K562 (cell line): ENCODE results near the gene PIH1D1. TPM values are rescaled to one million over a fixed set of nuclear protein-coding genes. Genes with fewer than 3 reads are reported as not detected.

Experiments
- ARID1B ChIP-seq: fragments of 450-650 bp; IDR thresholded peaks from 2 replicates; pipeline ENCODE4 v1.6.1; 2016; ENCODE audit warnings: antibody characterized with exemption, mild to moderate bottlenecking, inconsistent platforms
- BRD9 ChIP-seq: fragments of 450-650 bp; IDR thresholded peaks from 2 replicates; pipeline ENCODE4 v1.6.1; 2018; ENCODE audit warnings: low read depth; ENCODE audit not compliant: partially characterized antibody
- CHD1 ChIP-seq: fragments of 200-600 bp; sonication (generic); IDR thresholded peaks from one replicate; pipeline ENCODE4 v1.6.1; 2012; ENCODE audit warnings: mild to moderate bottlenecking, moderate library complexity, low read length, inconsistent platforms
- HNRNPUL1 ChIP-seq: fragments of 200-400 bp; formaldehyde crosslinking; IDR thresholded peaks from 2 replicates; pipeline ENCODE4 v1.6.1; 2017; ENCODE audit warnings: low read length
- KAT2B ChIP-seq: IDR thresholded peaks from one replicate; pipeline ENCODE4 v1.6.1; 2012; ENCODE audit warnings: low read depth, mild to moderate bottlenecking, control low read depth, inconsistent platforms, low read length, moderate library complexity
- KAT8 ChIP-seq: fragments of 450-650 bp; IDR thresholded peaks from 2 replicates; pipeline ENCODE4 v1.6.1; 2016; ENCODE audit warnings: low read depth, mild to moderate bottlenecking
- KDM2B ChIP-seq: fragments of 250-450 bp; sonication (Bioruptor Pico); IDR thresholded peaks from 2 replicates; pipeline ENCODE4 v1.8.0; 2021; ENCODE audit warnings: mild to moderate bottlenecking, moderate library complexity
- MAFF ChIP-seq: IDR thresholded peaks from 2 replicates; pipeline ENCODE4 v1.6.1; 2012; ENCODE audit warnings: low read length, improper control_type of control experiment
- MAFG ChIP-seq: fragments of 450-650 bp; conservative IDR thresholded peaks from 2 replicates; pipeline ENCODE4 v1.6.1; 2016; ENCODE audit warnings: missing genetic modification characterization, missing compliant biosample characterization
- MCM5 ChIP-seq: fragments of 450-650 bp; IDR thresholded peaks from 2 replicates; pipeline ENCODE4 v1.6.1; 2016; ENCODE audit warnings: low read depth
- MCM7 ChIP-seq, 2 experiments: fragments of 450-650 bp; IDR thresholded peaks; 2 replicates each; pipeline ENCODE4 v1.6.1; 2016 to 2018
- POLR2H ChIP-seq: IDR thresholded peaks from 2 replicates; pipeline ENCODE4 v1.6.1; 2016; ENCODE audit warnings: missing genetic modification characterization, low read depth, mild to moderate bottlenecking, control low read depth, missing compliant biosample characterization, moderate library complexity
- POLR3A ChIP-seq: IDR thresholded peaks from 2 replicates; pipeline ENCODE4 v1.6.1; 2011; ENCODE audit warnings: borderline replicate concordance, mild to moderate bottlenecking, moderate library complexity; ENCODE audit not compliant: insufficient read length, insufficient read depth; ENCODE audit errors: extremely low read depth
- SIN3A ChIP-seq, 2 experiments: fragments of 150-350 bp in 1 of 2; IDR thresholded peaks; 2 replicates each; pipeline ENCODE4 v1.6.1; 2011 to 2016; ENCODE audit warnings: borderline replicate concordance in 2 of 2, low read depth in 2 of 2, low read length in 2 of 2, mild to moderate bottlenecking in 2 of 2, moderate library complexity in 2 of 2; ENCODE audit not compliant: control insufficient read depth in 1 of 2
- SMARCA5 ChIP-seq: fragments of 450-650 bp; IDR thresholded peaks from 2 replicates; pipeline ENCODE4 v1.6.1; 2016
- TCF7L2 ChIP-seq: fragments of 150-350 bp; IDR thresholded peaks from 2 replicates; pipeline ENCODE4 v1.6.1; 2016; ENCODE audit warnings: low read depth, mild to moderate bottlenecking, low read length, moderate library complexity
- YY1 ChIP-seq, 3 experiments: IDR thresholded peaks; 2 replicates each; pipeline ENCODE4 v1.6.1; 2011; ENCODE audit warnings: low read length in 2 of 3, mild to moderate bottlenecking in 2 of 3, moderate library complexity in 2 of 3, borderline replicate concordance in 1 of 3, control low read depth in 1 of 3, low read depth in 1 of 3; ENCODE audit not compliant: insufficient read depth in 3 of 3, insufficient replicate concordance in 2 of 3, control insufficient read depth in 1 of 3, insufficient read length in 1 of 3; ENCODE audit errors: extremely low read depth in 1 of 3
- ZBTB8A ChIP-seq: fragments of 450-650 bp; IDR thresholded peaks from 2 replicates; pipeline ENCODE4 v1.6.1; 2018; ENCODE audit warnings: mild to moderate bottlenecking, moderate library complexity; ENCODE audit not compliant: partially characterized antibody
- ZNF695 ChIP-seq: fragments of 450-650 bp; formaldehyde crosslinking; IDR thresholded peaks from 2 replicates; pipeline ENCODE4 v1.4.0; 2020; ENCODE audit warnings: mild to moderate bottlenecking, moderate library complexity
- ZNF707 ChIP-seq: fragments of 250-450 bp; sonication (Bioruptor Pico); conservative IDR thresholded peaks from 2 replicates; pipeline ENCODE4 v1.8.0; 2022; ENCODE audit warnings: inconsistent platforms, mild to moderate bottlenecking, moderate library complexity
- polyA plus RNA-seq, 8 experiments: library from polyadenylated mRNA; depleted of rRNA in 4 of 8; stranded (reverse) in 5 of 8; unstranded in 3 of 8; fragments of >200 nt; fragmentation: Nextera tagmentation in 2 of 8; fragmentation: Illumina TruSeq in 1 of 8; extraction: Ambion mirVana in 2 of 8; extraction: Trizol in 1 of 8; gene quantifications; 2 replicates each; pipeline versions ENCODE4 v1.2.1 to v1.2.3, GENCODE V29; 2011 to 2014; ENCODE audit warnings: inconsistent platforms in 1 of 8, missing spikeins in 1 of 8
- total RNA-seq, 7 experiments: library from RNA; depleted of rRNA in 6 of 7; stranded (reverse); fragments of >200 nt in 6 of 7; fragmentation: Illumina TruSeq in 2 of 7; extraction: Trizol in 2 of 7; gene quantifications; 2 replicates each; pipeline versions ENCODE4 v1.2.1 to v1.2.3, GENCODE V29; 2011 to 2021; ENCODE audit warnings: low replicate concordance in 1 of 7
- TF ChIP-seq, protein P1 (sequence below), 2 experiments: fragments of 450-650 bp; IDR thresholded peaks; 2 replicates each; pipeline ENCODE4 v1.6.1; 2016
- TF ChIP-seq, protein P2 (sequence below), 2 experiments: fragments of 450-650 bp in 1 of 2; IDR thresholded peaks; 2 replicates each; pipeline ENCODE4 v1.6.1; 2011 to 2017; ENCODE audit warnings: low read depth in 2 of 2, antibody characterized with exemption in 1 of 2, borderline replicate concordance in 1 of 2, low read length in 1 of 2, mild to moderate bottlenecking in 1 of 2, mixed read lengths in 1 of 2; ENCODE audit not compliant: control insufficient read depth in 1 of 2

Gene PIH1D1
- total and polyA plus RNA-seq, 9 of the 15 experiments (the other 6 are each of a cell fraction or from before 2014, with no cell fraction given) = 26.5 to 224 (median 137) TPM

DNA sequence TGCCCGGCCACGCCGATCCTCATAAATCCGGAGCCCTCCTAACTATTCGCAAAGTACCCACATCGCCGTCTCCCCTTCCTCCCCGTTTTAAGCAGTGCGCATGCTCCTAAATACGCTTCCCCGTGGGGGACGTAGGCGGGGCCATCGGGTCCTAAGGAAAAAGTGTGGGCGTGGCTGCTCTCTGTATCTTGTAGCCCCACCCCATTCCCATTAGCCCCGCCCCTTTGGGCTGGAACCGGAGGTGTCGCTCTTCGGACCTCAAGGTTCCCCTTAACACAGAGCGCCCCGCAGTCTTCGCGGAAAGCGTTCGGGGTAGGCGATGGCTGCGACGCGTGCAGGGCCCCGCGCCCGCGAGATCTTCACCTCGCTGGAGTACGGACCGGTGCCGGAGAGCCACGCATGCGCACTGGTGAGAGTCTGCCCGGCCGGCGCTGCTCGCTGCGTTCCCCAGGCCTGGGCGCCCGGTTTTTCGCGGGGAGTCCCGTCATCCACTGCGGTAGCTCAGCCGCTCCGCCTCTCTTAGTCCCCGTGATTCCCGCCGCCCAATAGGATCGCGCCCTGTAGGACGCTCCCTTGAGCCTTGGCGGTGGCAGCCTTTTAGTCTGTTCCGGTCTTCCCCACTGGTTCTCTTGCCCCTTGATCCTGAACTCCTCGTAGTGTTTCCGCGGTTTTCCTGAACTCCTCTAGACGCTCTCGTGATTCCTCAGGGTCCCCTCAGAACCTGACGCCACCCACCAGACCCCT, 1.6 kb upstream of the PIH1D1 start, which contains the start of gene ALDH16A1 (continued):
- TF ChIP-seq, protein P1, sequence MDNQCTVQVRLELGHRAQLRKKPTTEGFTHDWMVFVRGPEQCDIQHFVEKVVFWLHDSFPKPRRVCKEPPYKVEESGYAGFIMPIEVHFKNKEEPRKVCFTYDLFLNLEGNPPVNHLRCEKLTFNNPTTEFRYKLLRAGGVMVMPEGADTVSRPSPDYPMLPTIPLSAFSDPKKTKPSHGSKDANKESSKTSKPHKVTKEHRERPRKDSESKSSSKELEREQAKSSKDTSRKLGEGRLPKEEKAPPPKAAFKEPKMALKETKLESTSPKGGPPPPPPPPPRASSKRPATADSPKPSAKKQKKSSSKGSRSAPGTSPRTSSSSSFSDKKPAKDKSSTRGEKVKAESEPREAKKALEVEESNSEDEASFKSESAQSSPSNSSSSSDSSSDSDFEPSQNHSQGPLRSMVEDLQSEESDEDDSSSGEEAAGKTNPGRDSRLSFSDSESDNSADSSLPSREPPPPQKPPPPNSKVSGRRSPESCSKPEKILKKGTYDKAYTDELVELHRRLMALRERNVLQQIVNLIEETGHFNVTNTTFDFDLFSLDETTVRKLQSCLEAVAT (IDR thresholded peaks at IDR 0.05) = peak; percentile 41 to 81; a peak in 2 of 4 replicates
- peak in 2 of 3 experiments; percentile 28 to 64 for TF ChIP-seq YY1 (IDR thresholded peaks at IDR 0.05; ENCODE audit: borderline replicate concordance in 1 of 3, control insufficient read depth in 1 of 3, extremely low read depth in 1 of 3, insufficient read depth in 3 of 3, insufficient read length in 1 of 3, insufficient replicate concordance in 2 of 3, low read depth in 1 of 3, low read length in 2 of 3)
- TF ChIP-seq SMARCA5 = no peak
- TF ChIP-seq ZNF707 = no peak
- no peak for TF ChIP-seq BRD9
- TF ChIP-seq KDM2B (CRISPR knock-in tag) = no peak
- TF ChIP-seq HNRNPUL1 = no peak
- TF ChIP-seq POLR3A = peak; percentile 2
- no peak for TF ChIP-seq KAT2B
- TF ChIP-seq ZBTB8A = no peak
- no peak for TF ChIP-seq CHD1
- no peak for TF ChIP-seq MAFF
- peak in 1 of 2 experiments; percentile 45; a peak in 1 of 4 replicates for TF ChIP-seq SIN3A (IDR thresholded peaks at IDR 0.05; ENCODE audit: borderline replicate concordance in 2 of 2, control insufficient read depth in 1 of 2, low read depth in 2 of 2, low read length in 2 of 2)
- TF ChIP-seq POLR2H = peak; percentile 97
- TF ChIP-seq MCM5 = no peak
- TF ChIP-seq MCM7 (IDR thresholded peaks at IDR 0.05) = no peak
- TF ChIP-seq TCF7L2 = no peak; the same call in 1 of the 2 replicates
- TF ChIP-seq ZNF695 (CRISPR knock-in tag) = no peak
- TF ChIP-seq KAT8 = no peak
- TF ChIP-seq, protein P2, sequence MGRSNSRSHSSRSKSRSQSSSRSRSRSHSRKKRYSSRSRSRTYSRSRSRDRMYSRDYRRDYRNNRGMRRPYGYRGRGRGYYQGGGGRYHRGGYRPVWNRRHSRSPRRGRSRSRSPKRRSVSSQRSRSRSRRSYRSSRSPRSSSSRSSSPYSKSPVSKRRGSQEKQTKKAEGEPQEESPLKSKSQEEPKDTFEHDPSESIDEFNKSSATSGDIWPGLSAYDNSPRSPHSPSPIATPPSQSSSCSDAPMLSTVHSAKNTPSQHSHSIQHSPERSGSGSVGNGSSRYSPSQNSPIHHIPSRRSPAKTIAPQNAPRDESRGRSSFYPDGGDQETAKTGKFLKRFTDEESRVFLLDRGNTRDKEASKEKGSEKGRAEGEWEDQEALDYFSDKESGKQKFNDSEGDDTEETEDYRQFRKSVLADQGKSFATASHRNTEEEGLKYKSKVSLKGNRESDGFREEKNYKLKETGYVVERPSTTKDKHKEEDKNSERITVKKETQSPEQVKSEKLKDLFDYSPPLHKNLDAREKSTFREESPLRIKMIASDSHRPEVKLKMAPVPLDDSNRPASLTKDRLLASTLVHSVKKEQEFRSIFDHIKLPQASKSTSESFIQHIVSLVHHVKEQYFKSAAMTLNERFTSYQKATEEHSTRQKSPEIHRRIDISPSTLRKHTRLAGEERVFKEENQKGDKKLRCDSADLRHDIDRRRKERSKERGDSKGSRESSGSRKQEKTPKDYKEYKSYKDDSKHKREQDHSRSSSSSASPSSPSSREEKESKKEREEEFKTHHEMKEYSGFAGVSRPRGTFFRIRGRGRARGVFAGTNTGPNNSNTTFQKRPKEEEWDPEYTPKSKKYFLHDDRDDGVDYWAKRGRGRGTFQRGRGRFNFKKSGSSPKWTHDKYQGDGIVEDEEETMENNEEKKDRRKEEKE (IDR thresholded peaks at IDR 0.05; ENCODE audit: borderline replicate concordance in 1 of 2, control insufficient read depth in 1 of 2, low read depth in 2 of 2, low read length in 1 of 2) = no peak
- TF ChIP-seq MAFG (tag) = no peak
- no peak for TF ChIP-seq ARID1B
